Activated naive CD4-positive, alpha-beta T cell treated with anti-CD3 and anti-CD28 coated beads, Interleukin-2, amount 50 U/mL, for 72 hours (primary cell): Measurements from ENCODE around the gene GAPDHS. TPM values are rescaled to one million over a fixed set of nuclear protein-coding genes. Genes with fewer than 3 reads are reported as not detected.
A peak's percentile ranks its signal among the peaks of the same experiment; 100 is the strongest.

Experiments
- ATAC-seq, 2 donors: fragments of 150-1000 bp; cut with Tn5 transposase; 2 replicates each; pipeline ENCODE4 v1.10.0; 2021; ENCODE audit warnings: mild to moderate bottlenecking in 2 of 2, moderate library complexity in 2 of 2
- DNase-seq, 2 donors: peaks; one replicate each; pipeline ENCODE4 v3.0.0; 2021 to 2022; ENCODE audit warnings: low spot score in 2 of 2
- H3K27ac Mint-ChIP-seq, 2 donors: one replicate each; pipeline ENCODE4 v1.8.0; 2022; ENCODE audit warnings: mild to moderate bottlenecking in 2 of 2, mixed read lengths in 2 of 2
- H3K36me3 Mint-ChIP-seq, 2 donors: one replicate each; pipeline ENCODE4 v1.8.0; 2022; ENCODE audit warnings: mixed read lengths in 2 of 2
- H3K9me3 Mint-ChIP-seq, 2 donors: one replicate each; pipeline ENCODE4 v1.8.0; 2022; ENCODE audit warnings: mixed read lengths in 2 of 2
- total RNA-seq, 2 donors: library from RNA; stranded (reverse); gene quantifications; one replicate each; pipeline ENCODE4 v1.2.3, GENCODE V29; 2022

Gene GAPDHS
- total RNA-seq, 2 donors from 2014 or later, result not detected

DNA sequence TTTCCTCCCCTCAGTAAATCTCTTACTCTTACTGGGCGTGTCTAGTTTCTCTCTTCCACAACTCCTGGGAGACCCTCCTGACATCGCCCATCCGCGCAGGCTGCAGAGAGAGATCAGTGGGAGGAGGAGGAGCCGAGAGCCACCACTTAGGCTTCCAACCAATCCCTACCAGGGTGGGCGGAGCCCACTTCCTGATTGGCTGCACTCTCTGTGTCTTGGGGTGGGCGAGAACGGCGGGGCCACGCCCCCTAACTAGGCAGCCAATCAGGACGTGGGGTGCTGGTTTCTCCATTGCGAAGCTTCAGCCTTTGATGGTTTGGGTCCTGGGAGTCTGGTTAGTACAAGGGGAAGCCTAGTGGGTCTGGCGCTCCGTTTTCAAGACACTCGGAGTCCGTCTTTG lies 52.6 kb downstream of the GAPDHS start, which contains the start of gene PMIS2:
Gene PMIS2 (plus strand): TSS at position 326 of the 400 bp plus-strand sequence. CDS start 87 bp downstream, outside the sequence.
- Mint-ChIP-seq H3K27ac (no peak within 1 kb of the TSS), H3K36me3 (no peaks in the 10 kb centered on the region), H3K9me3 (peaks cover 0 to 5% of the 10 kb centered on the region in 2 donors)
- DNase-seq (no peak), ATAC-seq (peak in 1 of 2 donors; percentile 65)

DNA sequence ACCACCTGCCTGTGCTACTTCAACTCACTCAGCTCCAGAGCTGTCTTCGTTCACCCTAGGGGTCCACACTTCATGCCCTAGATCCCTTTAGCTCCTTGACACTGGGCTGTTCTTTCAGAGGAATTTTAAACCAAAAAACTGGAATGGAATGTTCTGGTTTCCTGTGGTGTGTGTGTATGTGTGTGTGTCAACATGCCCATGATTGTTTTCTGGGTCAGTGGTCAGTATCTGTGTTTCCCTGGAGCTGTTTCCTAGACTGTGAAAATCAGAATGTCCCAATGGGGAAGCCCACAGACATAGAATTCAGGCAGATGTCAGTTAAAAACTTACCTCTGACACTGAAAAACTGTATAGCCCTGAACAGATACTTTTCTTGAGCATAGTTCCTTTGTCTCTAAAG lies 54.1 kb downstream of the GAPDHS start:
- Mint-ChIP-seq H3K27ac (no peak overlapping the region), H3K9me3 (peaks cover 0 to 5% of the 10 kb centered on the region in 2 donors), H3K36me3 (no peaks in the 10 kb centered on the region)
- ATAC-seq (no peak), DNase-seq (no peak)

DNA sequence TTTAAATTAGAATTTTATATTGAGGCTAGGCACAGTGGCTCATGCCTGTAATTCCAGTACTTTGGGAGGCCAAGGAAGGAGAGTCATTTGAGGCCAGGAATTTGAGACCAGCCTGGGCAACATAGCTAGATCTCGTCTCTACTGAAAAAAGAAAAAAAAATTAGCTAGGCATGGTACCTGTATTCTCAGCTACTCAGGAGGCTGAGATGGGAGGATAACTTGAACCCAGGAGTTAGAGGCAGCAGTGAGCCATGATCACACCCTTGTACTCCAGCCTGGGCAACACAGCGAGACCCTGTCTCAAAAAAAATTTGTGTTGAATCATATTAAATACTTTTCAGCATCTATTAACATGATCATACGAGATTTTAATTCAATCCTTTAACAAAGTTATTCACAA lies 57.6 kb downstream of the GAPDHS start:
- ATAC-seq (no peak), DNase-seq (no peak)
- no peaks in the 10 kb centered on the region for H3K36me3 Mint-ChIP-seq
- H3K9me3 Mint-ChIP-seq, result no peaks in the 10 kb centered on the region
- H3K27ac Mint-ChIP-seq, result no peak overlapping the region

- H3K9me3 Mint-ChIP-seq, result no peaks in the 10 kb centered on the region
These were observed 59.0 kb downstream of the GAPDHS start for GRCh38 chr19:35592226-35592625.

More at GRCh38 chr19:35592226-35592625, 59.0 kb downstream of the GAPDHS start:
- DNase-seq (no peak), ATAC-seq (no peak)
- H3K36me3 Mint-ChIP-seq, result no peaks in the 10 kb centered on the region
- peak overlapping the region in 1 of 2 donors; percentile 50 for H3K27ac Mint-ChIP-seq

Other genes with a start within 250 kb of the GAPDHS start
- gene MAG, start 241.3 kb upstream of the GAPDHS start, total RNA-seq, result 1 to 10 TPM in 1 of 2 donors, under 1 TPM in 1; 0.61 to 1.7 TPM
- gene CD22, start 204.3 kb upstream of the GAPDHS start, total RNA-seq, result 10 to 100 TPM in 1 of 2 donors, 1 to 10 TPM in 1; 7.0 to 48.2 TPM
- 1 to 10 TPM in 1 of 2 donors, under 1 TPM in 1; 0.23 to 1.5 TPM for gene FFAR1, start 185.6 kb upstream of the GAPDHS start, total RNA-seq
- 1 to 10 TPM; 1.4 to 5.1 TPM for gene FFAR3, start 175.0 kb upstream of the GAPDHS start, total RNA-seq
- gene GPR42, start 162.4 kb upstream of the GAPDHS start, total RNA-seq, result 1 to 10 TPM in 1 of 2 donors, under 1 TPM in 1; 0.50 to 1.8 TPM
- not detected for gene FFAR2, start 85.2 kb upstream of the GAPDHS start, total RNA-seq
- not detected for gene KRTDAP, start 43.0 kb upstream of the GAPDHS start, total RNA-seq
- 1 to 10 TPM in 1 of 2 donors, under 1 TPM in 1; 0.46 to 3.6 TPM for gene DMKN, start 19.8 kb upstream of the GAPDHS start, total RNA-seq
- not detected for gene SBSN, start 5.1 kb upstream of the GAPDHS start, total RNA-seq
- gene TMEM147, start 12.2 kb downstream of the GAPDHS start, total RNA-seq, result 10 to 100 TPM; 44.1 to 69.1 TPM
- not detected for gene ATP4A, start 30.2 kb downstream of the GAPDHS start, total RNA-seq
- not detected for gene PMIS2, start 52.7 kb downstream of the GAPDHS start, total RNA-seq
- gene HAUS5, start 79.3 kb downstream of the GAPDHS start, total RNA-seq, result 10 to 100 TPM; 44.2 to 44.5 TPM
- gene RBM42, start 95.6 kb downstream of the GAPDHS start, total RNA-seq, result 10 to 100 TPM; 69.3 to 79.0 TPM
- gene ETV2, start 108.3 kb downstream of the GAPDHS start, total RNA-seq, result under 1 TPM; 0.62 to 0.77 TPM
- 100 to 1,000 TPM; 445 to 472 TPM for gene COX6B1, start 114.9 kb downstream of the GAPDHS start, total RNA-seq
- 1 to 10 TPM in 1 of 2 donors, not detected in 1; 4.4 TPM for gene UPK1A, start 133.1 kb downstream of the GAPDHS start, total RNA-seq
- 100 to 1,000 TPM; 181 to 198 TPM for gene ZBTB32, start 171.1 kb downstream of the GAPDHS start, total RNA-seq
- 100 to 1,000 TPM in 1 of 2 donors, 10 to 100 TPM in 1; 54.6 to 200 TPM for gene KMT2B, start 184.5 kb downstream of the GAPDHS start, total RNA-seq
- gene IGFLR1, start 209.0 kb downstream of the GAPDHS start, total RNA-seq, result 100 to 1,000 TPM in 1 of 2 donors, 10 to 100 TPM in 1; 74.6 to 245 TPM
- gene U2AF1L4, start 212.0 kb downstream of the GAPDHS start, total RNA-seq, result 10 to 100 TPM; 33.8 to 69.0 TPM
- 10 to 100 TPM; 43.2 to 49.4 TPM for gene PSENEN, start 212.2 kb downstream of the GAPDHS start, total RNA-seq
- 10 to 100 TPM; 11.2 to 25.0 TPM for gene LIN37, start 215.1 kb downstream of the GAPDHS start, total RNA-seq
- gene HSPB6, start 223.6 kb downstream of the GAPDHS start, total RNA-seq, result under 1 TPM; 0.32 to 0.99 TPM
- 10 to 100 TPM; 28.3 to 49.4 TPM for gene PROSER3, start 224.7 kb downstream of the GAPDHS start, total RNA-seq
- gene ARHGAP33, start 242.1 kb downstream of the GAPDHS start, total RNA-seq, result 100 to 1,000 TPM in 1 of 2 donors, 10 to 100 TPM in 1; 38.7 to 106 TPM